ENCODE results near the gene PRR16. TPM values are rescaled to one million over a fixed set of nuclear protein-coding genes. Genes with fewer than 3 reads are reported as not detected.

Gene PRR16
- total and polyA plus RNA-seq, 8 donors, result 4.9 to 13.4 (median 11.4) TPM

GRCh38 chr5:120550358-120550757 lies 86.3 kb downstream of the PRR16 start:
- no peak for ATAC-seq
- Histone ChIP-seq H3K36me3 (no peaks in the 10 kb centered on the region), H3K27me3 (no peaks in the 10 kb centered on the region), H3K27ac (no peak overlapping the region), H3K9me3 (no peaks in the 10 kb centered on the region), H3K4me1 (no peaks in the 10 kb centered on the region), H3K4me3 (no peak overlapping the region)
- intact Hi-C loops (cut with DNase I), result no loop called here
- TF ChIP-seq CTCF (IDR thresholded peaks at IDR 0.05), result no peak
- no peak for DNase-seq

- ATAC-seq, result no peak
- no peaks in the 10 kb centered on the region for H3K4me1 ChIP-seq
These were observed 88.5 kb downstream of the PRR16 start for GRCh38 chr5:120552638-120553037.

GRCh38 chr5:120555345-120555744 lies 91.2 kb downstream of the PRR16 start:
- H3K4me3 ChIP-seq, result no peak overlapping the region
- no peak for ATAC-seq
- no peaks in the 10 kb centered on the region for H3K36me3 ChIP-seq
- TF ChIP-seq CTCF (IDR thresholded peaks at IDR 0.05), result no peak
- H3K27ac ChIP-seq, result no peak overlapping the region
- intact Hi-C loops (cut with DNase I), result no loop called here
- no peaks in the 10 kb centered on the region for H3K4me1 ChIP-seq
- no peaks in the 10 kb centered on the region for H3K27me3 ChIP-seq
- no peak for DNase-seq
- peaks cover 0 to 5% of the 10 kb centered on the region in 2 donors for H3K9me3 ChIP-seq

More at GRCh38 chr5:120552638-120553037, 88.5 kb downstream of the PRR16 start:
- Histone ChIP-seq H3K4me3 (no peak overlapping the region), H3K36me3 (no peaks in the 10 kb centered on the region), H3K27me3 (no peaks in the 10 kb centered on the region), H3K9me3 (no peaks in the 10 kb centered on the region), H3K27ac (no peak overlapping the region)
- no peak for TF ChIP-seq CTCF (IDR thresholded peaks at IDR 0.05)
- intact Hi-C loops (cut with DNase I), result no loop called here
- DNase-seq, result no peak

- Histone ChIP-seq H3K27ac (no peak overlapping the region), H3K27me3 (no peaks in the 10 kb centered on the region), H3K4me3 (no peak overlapping the region), H3K36me3 (no peaks in the 10 kb centered on the region), H3K4me1 (no peaks in the 10 kb centered on the region), H3K9me3 (peaks cover 0 to 2% of the 10 kb centered on the region in 2 donors)
- intact Hi-C loops (cut with DNase I), result no loop called here
- DNase-seq (no peak), ATAC-seq (no peak)
- TF ChIP-seq CTCF (IDR thresholded peaks at IDR 0.05), result no peak
These were observed 99.9 kb downstream of the PRR16 start for GRCh38 chr5:120564013-120564412.

- intact Hi-C loops (cut with DNase I), result no loop called here
- Histone ChIP-seq H3K4me3 (no peak overlapping the region), H3K4me1 (no peaks in the 10 kb centered on the region), H3K9me3 (no peaks in the 10 kb centered on the region), H3K27ac (no peak overlapping the region), H3K27me3 (no peaks in the 10 kb centered on the region), H3K36me3 (no peaks in the 10 kb centered on the region)
- TF ChIP-seq CTCF (IDR thresholded peaks at IDR 0.05), result no peak
- DNase-seq (no peak), ATAC-seq (no peak)
These were observed 103.0 kb downstream of the PRR16 start for GRCh38 chr5:120567066-120567465.

Measured in left lung (tissue), 10 donors.